CD14-positive monocyte (primary cell): ENCODE data around the gene MYOM3. TPM values are rescaled to one million over a fixed set of nuclear protein-coding genes. Genes with fewer than 3 reads are reported as not detected.
A peak's percentile ranks its signal among the peaks of the same experiment; 100 is the strongest.

Experiments
- DNase-seq, 3 donors: peaks; one replicate each; pipeline ENCODE4 v3.0.0-alpha.2; 2011 to 2022
- H2AFZ ChIP-seq: 2 replicates; pipeline ENCODE4 v1.6.0; 2012; ENCODE audit warnings: mild to moderate bottlenecking, low read depth, low read length, inconsistent platforms; ENCODE audit not compliant: insufficient read depth, poor library complexity, severe bottlenecking
- H3K27ac ChIP-seq, 2 donors: 1 replicate in 1 of 2; 2 replicates in 1 of 2; pipeline ENCODE4 v1.5.1; 2012 to 2013; ENCODE audit warnings: low read length in 2 of 2, control low read depth in 1 of 2, inconsistent platforms in 1 of 2, low read depth in 1 of 2, mild to moderate bottlenecking in 1 of 2
- H3K27me3 ChIP-seq, 2 donors: one replicate each; pipeline versions ENCODE4 v1.6.0 to v1.6.1; 2011 to 2013; ENCODE audit warnings: low read length in 2 of 2; ENCODE audit not compliant: control insufficient read depth in 2 of 2, insufficient read depth in 2 of 2
- H3K36me3 ChIP-seq, 2 donors: replicated peaks in 1 of 2; 1 replicate in 1 of 2; 2 replicates in 1 of 2; pipeline versions ENCODE4 v1.5.1 to v1.6.1; 2012 to 2013; ENCODE audit warnings: low read length in 2 of 2, control low read depth in 1 of 2, inconsistent platforms in 1 of 2, mild to moderate bottlenecking in 1 of 2; ENCODE audit not compliant: insufficient read depth in 2 of 2, control insufficient read depth in 1 of 2
- H3K4me1 ChIP-seq, 2 donors: 1 replicate in 1 of 2; 2 replicates in 1 of 2; pipeline versions ENCODE4 v1.5.1 to v1.6.1; 2012 to 2013; ENCODE audit warnings: low read length in 2 of 2, control low read depth in 1 of 2, inconsistent platforms in 1 of 2, mild to moderate bottlenecking in 1 of 2, moderate library complexity in 1 of 2; ENCODE audit not compliant: insufficient read depth in 2 of 2, control insufficient read depth in 1 of 2
- H3K4me2 ChIP-seq: replicated peaks from 2 replicates; pipeline ENCODE3; 2012; ENCODE audit warnings: low read length, moderate library complexity, mild to moderate bottlenecking; ENCODE audit not compliant: poor library complexity, severe bottlenecking; ENCODE audit errors: extremely low read depth
- H3K4me3 ChIP-seq, 3 experiments: fragments of 200-600 bp in 1 of 3; sonication (generic) in 1 of 3; replicated peaks in 1 of 3; 1 replicate in 2 of 3; 2 replicates in 1 of 3; pipeline ENCODE4 v1.5.1; 2011 to 2013; ENCODE audit warnings: low read length in 3 of 3, mild to moderate bottlenecking in 3 of 3, control low read depth in 2 of 3, low read depth in 2 of 3, inconsistent platforms in 1 of 3, moderate library complexity in 1 of 3
- H3K79me2 ChIP-seq: 2 replicates; pipeline ENCODE4 v1.6.0; 2012; ENCODE audit warnings: mild to moderate bottlenecking, control low read depth, inconsistent platforms, low read length, moderate library complexity; ENCODE audit not compliant: insufficient read depth
- H3K9ac ChIP-seq: 2 replicates; pipeline ENCODE4 v1.6.0; 2017; ENCODE audit warnings: low read length, mild to moderate bottlenecking; ENCODE audit not compliant: insufficient read depth, poor library complexity, severe bottlenecking
- H3K9me3 ChIP-seq, 2 donors: replicated peaks in 1 of 2; 1 replicate in 1 of 2; 2 replicates in 1 of 2; pipeline versions ENCODE4 v1.5.1 to v1.6.1; 2012 to 2013; ENCODE audit warnings: low read length in 2 of 2, control low read depth in 1 of 2; ENCODE audit not compliant: control insufficient read depth in 1 of 2, insufficient read depth in 1 of 2
- H4K20me1 ChIP-seq: 2 replicates; pipeline ENCODE4 v1.6.0; 2012; ENCODE audit warnings: mild to moderate bottlenecking, low read length, control low read depth, moderate library complexity; ENCODE audit not compliant: insufficient read depth
- H3K27ac Mint-ChIP-seq, 7 donors: one replicate each; pipeline ENCODE4 v1.8.0; 2020; ENCODE audit warnings: mild to moderate bottlenecking in 7 of 7, mixed read lengths in 7 of 7, moderate library complexity in 6 of 7, inconsistent platforms in 2 of 7
- H3K27me3 Mint-ChIP-seq, 3 donors: one replicate each; pipeline ENCODE4 v1.8.0; 2021 to 2022; ENCODE audit warnings: low read depth in 3 of 3, mild to moderate bottlenecking in 3 of 3, mixed read lengths in 3 of 3, moderate library complexity in 3 of 3, inconsistent platforms in 1 of 3
- H3K36me3 Mint-ChIP-seq, 2 donors: one replicate each; pipeline ENCODE4 v1.8.0; 2020; ENCODE audit warnings: mixed read lengths in 2 of 2, inconsistent platforms in 1 of 2, mild to moderate bottlenecking in 1 of 2
- H3K4me1 Mint-ChIP-seq: one replicate; pipeline ENCODE4 v1.8.0; 2020; ENCODE audit warnings: mild to moderate bottlenecking, mixed read lengths
- H3K4me3 Mint-ChIP-seq, 2 donors: one replicate each; pipeline ENCODE4 v1.8.0; 2020; ENCODE audit warnings: mild to moderate bottlenecking in 2 of 2, mixed read lengths in 2 of 2, moderate library complexity in 1 of 2
- H3K9me3 Mint-ChIP-seq, 7 donors: one replicate each; pipeline ENCODE4 v1.8.0; 2020 to 2022; ENCODE audit warnings: mixed read lengths in 7 of 7, mild to moderate bottlenecking in 6 of 7, moderate library complexity in 6 of 7, inconsistent platforms in 2 of 7
- CTCF ChIP-seq: fragments of 200-600 bp; IDR thresholded peaks from one replicate; pipeline ENCODE4 v1.8.0; 2022; ENCODE audit warnings: antibody characterized with exemption, mild to moderate bottlenecking
- WGBS: methylation state at CpG from one replicate; pipeline ENCODE4 v1.1.5; 2013; ENCODE audit warnings: missing lambda C conversion rate; ENCODE audit not compliant: insufficient coverage; 5-methylcytosine and 5-hydroxymethylcytosine counted together
- intact Hi-C, 2 donors: fragments of 100-400 bp; cut with micrococcal nuclease; formaldehyde crosslinking; loops; one replicate each; pipeline versions ENCODE4 v1.15.0 to v1.15.1; 2023
- polyA plus RNA-seq, 3 donors: library from polyadenylated mRNA; depleted of rRNA in 1 of 3; unstranded in 2 of 3; stranded (reverse) in 1 of 3; fragments of 300-500 nt in 2 of 3; fragments of >200 nt in 1 of 3; fragmentation: Illumina TruSeq in 2 of 3; gene quantifications; 1 replicate in 2 of 3; 2 replicates in 1 of 3; pipeline ENCODE4 v1.2.3, GENCODE V29; 2012 to 2021

MYOM3 gene
- polyA plus RNA-seq, 3 donors, result not detected

GRCh38 chr1:24122776-24123175 lies 10.8 kb upstream of the MYOM3 start:
- Mint-ChIP-seq H3K9me3 (no peaks in the 10 kb centered on the region), H3K27ac (no peak overlapping the region), H3K4me3 (no peak overlapping the region), H3K4me1 (no peaks in the 10 kb centered on the region), H3K36me3 (no peaks in the 10 kb centered on the region), H3K27me3 (peaks cover 2 to 8% (median 6%) of the 10 kb centered on the region in 3 donors)
- H3K79me2 ChIP-seq, result no peaks in the 10 kb centered on the region
- no peak for TF ChIP-seq CTCF
- no peak overlapping the region for H3K4me3 ChIP-seq
- H3K27ac ChIP-seq, result no peak overlapping the region
- 93% methylated on average over 3 of the region's 7 CpGs for WGBS
- no peaks in the 10 kb centered on the region for H4K20me1 ChIP-seq
- DNase-seq, result no peak
- no peak overlapping the region for H3K4me2 ChIP-seq
- H3K27me3 ChIP-seq, result no peaks in the 10 kb centered on the region
- no peak overlapping the region for H3K9ac ChIP-seq
- no peaks in the 10 kb centered on the region for H3K36me3 ChIP-seq
- intact Hi-C loops, result no loop called here
- H2AFZ ChIP-seq, result no peak overlapping the region
- H3K9me3 ChIP-seq, result no peaks in the 10 kb centered on the region
- no peaks in the 10 kb centered on the region for H3K4me1 ChIP-seq

GRCh38 chr1:24121406-24121805 lies 9.5 kb upstream of the MYOM3 start:
- Histone ChIP-seq H3K27me3 (no peaks in the 10 kb centered on the region), H3K4me1 (no peaks in the 10 kb centered on the region), H3K27ac (no peak overlapping the region), H3K4me2 (no peak overlapping the region), H2AFZ (no peak overlapping the region), H3K4me3 (no peak overlapping the region), H3K79me2 (no peaks in the 10 kb centered on the region), H3K9me3 (no peaks in the 10 kb centered on the region), H4K20me1 (no peaks in the 10 kb centered on the region), H3K36me3 (no peaks in the 10 kb centered on the region), H3K9ac (no peak overlapping the region)
- no peaks in the 10 kb centered on the region for H3K36me3 Mint-ChIP-seq
- no peaks in the 10 kb centered on the region for H3K9me3 Mint-ChIP-seq
- TF ChIP-seq CTCF, result no peak
- no peaks in the 10 kb centered on the region for H3K4me1 Mint-ChIP-seq
- intact Hi-C loops, result no loop called here
- no peak for DNase-seq
- no peak overlapping the region for H3K4me3 Mint-ChIP-seq
- 92% methylated on average over 13 of the region's 14 CpGs for WGBS
- H3K27me3 Mint-ChIP-seq, result peaks cover 7 to 8% (median 7%) of the 10 kb centered on the region in 3 donors
- peak overlapping the region in 1 of 7 donors; percentile 32 for H3K27ac Mint-ChIP-seq
